Keratinocyte (primary cell): ENCODE measurements around the gene SHROOM1.

Experiments
- EZH2 ChIP-seq: IDR thresholded peaks from one replicate; pipeline ENCODE4 v1.6.1; 2012; ENCODE audit warnings: inconsistent platforms, mild to moderate bottlenecking, low read length, moderate library complexity
- TF ChIP-seq, protein P1 (sequence below), 3 experiments: IDR thresholded peaks in 1 of 3; conservative IDR thresholded peaks in 1 of 3; optimal IDR thresholded peaks in 1 of 3; 2 replicates in 2 of 3; 3 replicates in 1 of 3; pipeline versions ENCODE3 to v1.5.1; 2011; ENCODE audit warnings: low read length in 3 of 3, mild to moderate bottlenecking in 3 of 3, moderate library complexity in 2 of 3, control low read depth in 1 of 3, inconsistent platforms in 1 of 3; ENCODE audit not compliant: insufficient read depth in 2 of 3; ENCODE audit errors: extremely low read depth in 1 of 3

DNA sequence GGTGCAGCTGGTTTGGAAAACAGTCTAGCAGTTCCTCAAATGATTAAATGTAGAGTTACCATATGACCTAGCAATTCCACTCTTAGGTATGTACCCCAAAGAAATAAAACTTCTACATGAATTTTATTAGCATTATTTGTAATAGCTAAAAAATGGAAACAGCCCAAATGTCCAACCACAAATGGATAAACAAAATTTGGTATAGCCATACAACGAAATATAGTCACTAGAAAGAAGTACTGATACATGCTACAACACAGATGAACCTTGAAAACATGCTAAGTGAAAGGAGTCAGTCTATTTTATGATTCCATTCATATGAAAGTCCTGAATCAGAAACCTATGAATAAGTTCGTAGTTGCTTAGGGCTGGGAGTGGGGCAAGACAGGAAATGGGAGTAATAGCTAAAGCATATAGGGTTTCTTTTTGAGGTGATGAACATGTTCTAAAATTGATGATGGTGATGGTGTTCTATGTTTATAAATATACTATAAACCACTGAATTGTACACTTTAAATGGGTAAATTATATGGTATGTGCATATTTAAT lies 29.5 kb upstream of the SHROOM1 start:
- TF ChIP-seq, protein P1, sequence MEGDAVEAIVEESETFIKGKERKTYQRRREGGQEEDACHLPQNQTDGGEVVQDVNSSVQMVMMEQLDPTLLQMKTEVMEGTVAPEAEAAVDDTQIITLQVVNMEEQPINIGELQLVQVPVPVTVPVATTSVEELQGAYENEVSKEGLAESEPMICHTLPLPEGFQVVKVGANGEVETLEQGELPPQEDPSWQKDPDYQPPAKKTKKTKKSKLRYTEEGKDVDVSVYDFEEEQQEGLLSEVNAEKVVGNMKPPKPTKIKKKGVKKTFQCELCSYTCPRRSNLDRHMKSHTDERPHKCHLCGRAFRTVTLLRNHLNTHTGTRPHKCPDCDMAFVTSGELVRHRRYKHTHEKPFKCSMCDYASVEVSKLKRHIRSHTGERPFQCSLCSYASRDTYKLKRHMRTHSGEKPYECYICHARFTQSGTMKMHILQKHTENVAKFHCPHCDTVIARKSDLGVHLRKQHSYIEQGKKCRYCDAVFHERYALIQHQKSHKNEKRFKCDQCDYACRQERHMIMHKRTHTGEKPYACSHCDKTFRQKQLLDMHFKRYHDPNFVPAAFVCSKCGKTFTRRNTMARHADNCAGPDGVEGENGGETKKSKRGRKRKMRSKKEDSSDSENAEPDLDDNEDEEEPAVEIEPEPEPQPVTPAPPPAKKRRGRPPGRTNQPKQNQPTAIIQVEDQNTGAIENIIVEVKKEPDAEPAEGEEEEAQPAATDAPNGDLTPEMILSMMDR (optimal IDR thresholded peaks at IDR 0.05 in 1 of 3, IDR thresholded peaks at IDR 0.05 in 1 of 3, conservative IDR thresholded peaks at IDR 0.05 in 1 of 3; ENCODE audit: extremely low read depth in 1 of 3, insufficient read depth in 2 of 3, low read length in 3 of 3), result no peak
- no peak for TF ChIP-seq EZH2
